GM19193 (cell line): Measurements from ENCODE around the gene ZNF664.

Experiments
- POLR2A ChIP-seq: IDR thresholded peaks from 4 replicates; pipeline ENCODE4 v1.6.1; 2011; ENCODE audit not compliant: insufficient read depth, insufficient read length; ENCODE audit errors: extremely low read depth

The ZNF664 gene

GRCh38 chr12:124006846-124007713, 34.1 kb downstream of the ZNF664 start:
- TF ChIP-seq POLR2A = no peak

GRCh38 chr12:124007826-124008570, 35.0 kb downstream of the ZNF664 start:
- TF ChIP-seq POLR2A = no peak

GRCh38 chr12:124008595-124008994, 35.6 kb downstream of the ZNF664 start:
- TF ChIP-seq POLR2A = no peak

DNA sequence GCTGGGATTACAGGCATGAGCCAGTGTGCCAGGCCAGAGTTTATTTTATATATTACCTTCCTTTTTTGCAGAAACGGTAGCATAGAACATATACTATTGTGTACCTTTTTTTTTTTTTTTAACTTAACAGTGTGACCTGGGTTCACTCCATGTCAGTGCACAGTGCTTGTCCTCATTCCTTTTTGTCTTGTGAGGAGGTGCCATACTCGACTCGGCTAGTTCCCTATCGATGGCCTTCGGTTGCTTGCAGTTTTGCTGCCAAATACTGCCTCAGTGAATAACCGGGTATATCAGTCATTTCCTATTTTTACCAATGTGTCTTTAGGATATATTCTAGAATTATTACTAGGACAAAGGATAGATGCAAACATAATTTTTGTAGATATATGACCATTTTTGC, 36.8 kb downstream of the ZNF664 start:
- no peak for TF ChIP-seq POLR2A

DNA sequence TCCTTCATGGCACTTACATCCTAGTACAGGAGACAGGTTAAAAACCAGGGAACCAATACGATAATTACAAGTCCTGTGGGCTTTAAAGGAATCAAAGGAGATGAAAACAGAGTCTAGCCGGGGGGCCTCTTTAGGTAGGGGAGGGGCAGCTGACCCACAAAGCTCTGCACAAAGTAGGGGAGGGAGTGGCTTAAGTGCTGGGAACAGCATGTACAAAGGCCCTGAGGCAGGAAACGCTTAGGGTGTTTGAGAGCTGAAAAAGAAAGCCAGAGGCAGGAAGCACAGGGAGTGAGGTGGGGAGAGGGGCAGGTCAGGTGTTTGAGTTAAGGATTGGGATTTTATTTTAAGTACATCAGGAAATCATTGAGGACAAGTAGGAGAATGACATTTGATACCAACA, 37.7 kb downstream of the ZNF664 start:
- no peak for TF ChIP-seq POLR2A

GRCh38 chr12:124011435-124012115, 38.6 kb downstream of the ZNF664 start:
- no peak for TF ChIP-seq POLR2A

- TF ChIP-seq POLR2A = no peak
These were observed 40.1 kb downstream of the ZNF664 start for GRCh38 chr12:124013073-124013472.

DNA sequence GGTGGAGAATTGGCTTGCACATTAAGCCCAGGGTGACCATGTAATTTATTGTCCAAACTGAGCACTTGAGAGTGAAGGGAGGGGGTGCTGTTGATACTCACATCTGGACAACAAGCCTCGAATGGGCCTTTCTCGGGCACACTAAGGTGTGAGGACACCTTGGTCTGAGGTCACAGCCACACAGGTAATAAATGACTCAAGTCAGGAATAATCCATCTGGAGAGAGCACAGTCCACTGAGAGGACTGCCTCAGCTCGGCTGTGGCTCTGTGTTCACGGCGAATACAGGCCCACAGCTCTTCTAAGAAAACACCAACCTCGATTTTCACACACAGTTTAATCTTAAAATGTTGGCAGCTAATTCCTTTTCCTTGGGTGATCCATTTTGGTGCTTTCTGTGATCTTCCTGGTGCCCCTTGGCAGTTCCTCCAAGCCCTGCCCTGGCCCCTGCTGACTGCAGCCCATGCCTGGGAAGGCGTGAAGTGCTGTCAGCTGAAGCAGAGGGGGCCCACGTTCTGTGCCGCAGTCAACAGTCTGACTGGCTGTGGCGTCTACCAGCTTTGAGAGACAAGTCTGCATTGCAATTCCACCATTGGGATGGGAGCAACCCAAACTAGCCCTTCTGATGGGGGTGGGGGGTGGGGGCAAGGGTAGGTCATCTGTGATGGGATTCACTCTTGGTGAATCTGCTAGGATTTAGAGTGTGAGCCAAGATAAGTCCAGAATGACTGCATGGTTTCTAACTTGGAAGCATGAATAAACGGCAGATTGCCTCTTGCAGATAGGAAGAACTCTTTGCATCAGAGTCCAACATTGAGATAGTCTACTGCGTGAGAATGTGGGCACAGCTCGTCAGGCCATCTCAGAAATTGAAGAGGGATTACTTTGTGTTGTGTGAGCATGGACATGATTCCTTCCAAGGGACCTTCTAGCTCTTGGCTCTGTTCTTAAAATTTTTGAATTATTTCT, 42.8 kb downstream of the ZNF664 start:
- no peak for TF ChIP-seq POLR2A

DNA sequence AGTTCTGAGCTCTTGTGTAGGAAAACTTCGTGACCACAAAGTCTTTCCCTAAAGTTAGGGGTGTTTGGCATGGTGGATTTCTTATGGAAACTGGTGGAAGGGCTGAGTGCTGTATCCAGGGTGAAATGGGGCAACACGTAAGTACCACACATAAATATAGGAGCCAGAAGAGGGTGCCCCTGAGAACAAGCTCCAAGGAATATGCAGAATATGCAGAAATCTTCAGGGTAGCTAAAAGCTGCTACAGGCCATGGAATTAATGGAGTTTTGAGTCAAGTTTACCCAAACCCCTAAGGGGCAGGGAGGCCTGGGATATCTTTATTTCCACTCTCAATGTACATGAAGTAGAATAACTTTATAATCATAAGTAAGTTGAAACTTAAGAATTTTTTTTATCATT, 44.0 kb downstream of the ZNF664 start:
- TF ChIP-seq POLR2A = no peak

GRCh38 chr12:124018539-124018938, 45.5 kb downstream of the ZNF664 start:
- no peak for TF ChIP-seq POLR2A

GRCh38 chr12:124019115-124019514, 46.1 kb downstream of the ZNF664 start:
- no peak for TF ChIP-seq POLR2A

DNA sequence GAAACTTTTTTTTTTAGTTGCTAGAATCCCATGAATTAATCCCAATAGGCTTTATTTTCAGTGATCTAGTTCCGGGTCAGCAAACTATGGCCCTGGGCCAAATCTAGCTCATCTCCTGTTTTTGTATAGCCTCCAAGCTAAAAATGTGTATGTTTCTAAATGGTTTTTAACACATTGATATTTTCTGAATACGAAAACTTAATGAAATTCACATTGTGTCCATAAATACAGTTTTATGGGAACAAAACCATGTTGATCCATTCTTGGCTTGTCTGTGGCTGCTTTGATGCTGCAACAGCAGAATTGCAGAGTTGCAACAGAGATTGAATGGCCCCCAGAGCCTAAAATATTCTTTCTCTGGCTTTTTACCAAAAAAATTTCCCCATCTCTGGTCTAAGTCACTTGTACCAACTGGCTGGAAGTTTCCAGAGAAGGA, 47.5 kb downstream of the ZNF664 start:
- TF ChIP-seq POLR2A = no peak

GRCh38 chr12:124021007-124021406, 48.0 kb downstream of the ZNF664 start:
- TF ChIP-seq POLR2A = no peak

DNA sequence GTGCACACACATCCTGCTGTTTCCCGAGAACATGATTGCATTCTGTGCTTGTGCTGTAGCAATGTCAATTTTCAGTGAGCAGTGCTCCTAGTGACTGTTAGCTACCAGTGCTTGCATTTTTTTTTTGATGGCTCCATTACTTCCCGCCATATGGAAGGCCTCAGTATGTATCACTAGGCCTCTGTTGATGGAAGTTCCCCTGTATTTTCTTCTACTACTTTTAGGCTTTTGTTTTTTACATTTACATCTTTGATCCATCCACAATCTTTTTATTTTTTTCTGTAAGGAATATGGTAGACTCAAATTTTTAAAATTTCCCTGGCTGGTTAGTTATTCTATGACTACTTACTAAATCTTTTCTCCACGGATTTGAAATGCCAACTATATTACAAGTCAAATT, 49.1 kb downstream of the ZNF664 start:
- TF ChIP-seq POLR2A = no peak
